HepG2 (cell line): ENCODE measurements around the gene FIZ1. TPM values are rescaled to one million over a fixed set of nuclear protein-coding genes. Genes with fewer than 3 reads are reported as not detected.

Source experiments
- ETV6 ChIP-seq: sonication (generic); formaldehyde crosslinking; conservative IDR thresholded peaks from 2 replicates; pipeline ENCODE4 v1.4.0; 2020; ENCODE audit warnings: missing genetic modification reagents
- FOSL1 ChIP-seq: sonication (generic); formaldehyde crosslinking; IDR thresholded peaks from 2 replicates; pipeline ENCODE4 v1.9.0; 2021; ENCODE audit warnings: missing genetic modification reagents, borderline replicate concordance
- FOXJ3 ChIP-seq: sonication (generic); formaldehyde crosslinking; IDR thresholded peaks from 2 replicates; pipeline ENCODE4 v1.4.0; 2020; ENCODE audit warnings: missing genetic modification reagents, mild to moderate bottlenecking, borderline replicate concordance
- FOXK1 ChIP-seq: sonication (generic); formaldehyde crosslinking; IDR thresholded peaks from 2 replicates; pipeline ENCODE4 v1.4.0; 2020; ENCODE audit warnings: low read depth, missing genetic modification reagents, borderline replicate concordance
- FOXK2 ChIP-seq: fragments of 450-650 bp; IDR thresholded peaks from 2 replicates; pipeline ENCODE4 v1.6.1; 2016
- HNRNPLL ChIP-seq: fragments of 200-400 bp; formaldehyde crosslinking; IDR thresholded peaks from 2 replicates; pipeline ENCODE4 v1.6.1; 2017; ENCODE audit warnings: mild to moderate bottlenecking, low read depth, low read length; ENCODE audit not compliant: poor library complexity, severe bottlenecking
- KDM2A ChIP-seq: sonication (generic); formaldehyde crosslinking; IDR thresholded peaks from 2 replicates; pipeline ENCODE4 v1.4.0; 2020; ENCODE audit warnings: low read depth, missing genetic modification reagents, borderline replicate concordance
- PHF21A ChIP-seq: sonication (generic); formaldehyde crosslinking; IDR thresholded peaks from 2 replicates; pipeline ENCODE4 v1.5.0; 2020; ENCODE audit warnings: mild to moderate bottlenecking, missing genetic modification reagents
- RBFOX2 ChIP-seq: fragments of 200-400 bp; formaldehyde crosslinking; IDR thresholded peaks from 2 replicates; pipeline ENCODE4 v1.6.1; 2017; ENCODE audit warnings: low read depth, mild to moderate bottlenecking, low read length
- SOX5 ChIP-seq: IDR thresholded peaks from 2 replicates; pipeline ENCODE4 v1.6.1; 2016; ENCODE audit warnings: borderline replicate concordance
- SOX6 ChIP-seq, 2 experiments: fragments of 450-650 bp in 1 of 2; sonication (generic) in 1 of 2; formaldehyde crosslinking in 1 of 2; IDR thresholded peaks; 2 replicates each; pipeline versions ENCODE4 v1.4.0 to v1.6.1; 2017 to 2020; ENCODE audit warnings: antibody characterized with exemption in 1 of 2, mild to moderate bottlenecking in 1 of 2, missing genetic modification reagents in 1 of 2
- TFE3 ChIP-seq: IDR thresholded peaks from 2 replicates; pipeline ENCODE4 v1.6.1; 2016
- TOE1 ChIP-seq: sonication (generic); formaldehyde crosslinking; IDR thresholded peaks from 2 replicates; pipeline ENCODE4 v1.4.0; 2020; ENCODE audit warnings: mild to moderate bottlenecking, missing genetic modification reagents
- TRIM22 ChIP-seq: fragments of 450-650 bp; IDR thresholded peaks from 2 replicates; pipeline ENCODE4 v1.6.1; 2017
- ZBTB38 ChIP-seq: sonication (generic); formaldehyde crosslinking; IDR thresholded peaks from 2 replicates; pipeline ENCODE4 v1.5.1; 2020; ENCODE audit warnings: mild to moderate bottlenecking, missing genetic modification reagents
- ZC3H13 ChIP-seq: sonication (generic); formaldehyde crosslinking; IDR thresholded peaks from 2 replicates; pipeline ENCODE4 v1.8.1; 2023; ENCODE audit warnings: mild to moderate bottlenecking, missing genetic modification reagents, moderate library complexity
- ZNF235 ChIP-seq: sonication (generic); formaldehyde crosslinking; IDR thresholded peaks from 2 replicates; pipeline ENCODE4 v1.8.1; 2023; ENCODE audit warnings: mild to moderate bottlenecking, missing genetic modification reagents, borderline replicate concordance
- ZNF430 ChIP-seq: sonication (generic); formaldehyde crosslinking; IDR thresholded peaks from 2 replicates; pipeline ENCODE4 v1.9.0; 2021; ENCODE audit warnings: mild to moderate bottlenecking, missing genetic modification reagents
- ZNF501 ChIP-seq: sonication (generic); formaldehyde crosslinking; IDR thresholded peaks from 2 replicates; pipeline ENCODE4 v1.5.1; 2020; ENCODE audit warnings: mild to moderate bottlenecking, moderate library complexity, missing genetic modification reagents
- ZNF614 ChIP-seq: IDR thresholded peaks from 2 replicates; pipeline ENCODE4 v1.6.1; 2018; ENCODE audit warnings: missing biosample characterization, missing genetic modification reagents, inconsistent platforms, borderline replicate concordance
- ZNF737 ChIP-seq: sonication (generic); formaldehyde crosslinking; IDR thresholded peaks from 2 replicates; pipeline ENCODE4 v1.5.0; 2020; ENCODE audit warnings: missing genetic modification reagents, mild to moderate bottlenecking, borderline replicate concordance
- polyA plus RNA-seq, 8 experiments: library from polyadenylated mRNA; depleted of rRNA in 3 of 8; stranded (reverse) in 7 of 8; unstranded in 1 of 8; fragments of >200 nt; fragmentation: Illumina TruSeq in 4 of 8; extraction: Trizol in 4 of 8; gene quantifications; 2 replicates each; pipeline versions ENCODE4 v1.2.1 to v1.2.3, GENCODE V29; 2011 to 2016; ENCODE audit warnings: low read depth in 4 of 8, missing spikeins in 1 of 8, mixed read lengths in 1 of 8; ENCODE audit not compliant: insufficient read depth in 1 of 8
- total RNA-seq, 5 experiments: library from RNA; depleted of rRNA; stranded (reverse); fragments of >200 nt; fragmentation: Illumina TruSeq; extraction: Trizol; gene quantifications; 2 replicates each; pipeline ENCODE4 v1.2.3, GENCODE V29; 2016; ENCODE audit warnings: low read depth in 1 of 5
- TF ChIP-seq, protein P1 (sequence below): IDR thresholded peaks from 2 replicates; pipeline ENCODE4 v1.6.1; 2012; ENCODE audit warnings: inconsistent platforms
- TF ChIP-seq, protein P2 (sequence below): sonication (generic); formaldehyde crosslinking; conservative IDR thresholded peaks from 2 replicates; pipeline ENCODE4 v1.4.0; 2020; ENCODE audit warnings: mild to moderate bottlenecking, missing genetic modification reagents, moderate library complexity

FIZ1 gene
- total and polyA plus RNA-seq, 2 of the 13 experiments (the other 11 are each of a cell fraction or from before 2014, with no cell fraction given): 3.6 to 5.9 TPM

- peak; percentile 39 for TF ChIP-seq HNRNPLL
- TF ChIP-seq ZC3H13: no peak
- TF ChIP-seq ZBTB38 (CRISPR knock-in tag): 0 out of 2 replicates have a peak, but pooled peaks have one; percentile 48
- peak; percentile 65 for TF ChIP-seq RBFOX2
- TF ChIP-seq ZNF614: peak; percentile 17; the same call in 1 of the 2 replicates
- no peak for TF ChIP-seq TOE1 (CRISPR knock-in tag)
- peak; percentile 47; the same call in 1 of the 2 replicates for TF ChIP-seq SOX5 (CRISPR knock-in tag)
- TF ChIP-seq FOXK1 (CRISPR knock-in tag): no peak
- 0 out of 2 replicates have a peak, but pooled peaks have one; percentile 39 for TF ChIP-seq ZNF430 (CRISPR knock-in tag)
- TF ChIP-seq ETV6 (CRISPR knock-in tag): 0 out of 2 replicates have a peak, but pooled peaks have one; percentile 25
- TF ChIP-seq TFE3 (CRISPR knock-in tag): no peak
- TF ChIP-seq TRIM22: no peak
- peak; percentile 21; the same call in 1 of the 2 replicates for TF ChIP-seq ZNF501 (CRISPR knock-in tag)
- TF ChIP-seq, protein P1, sequence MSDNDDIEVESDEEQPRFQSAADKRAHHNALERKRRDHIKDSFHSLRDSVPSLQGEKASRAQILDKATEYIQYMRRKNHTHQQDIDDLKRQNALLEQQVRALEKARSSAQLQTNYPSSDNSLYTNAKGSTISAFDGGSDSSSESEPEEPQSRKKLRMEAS: peak; percentile 46; the same call in 1 of the 2 replicates
- no peak for TF ChIP-seq PHF21A
- no peak for TF ChIP-seq SOX6 (IDR thresholded peaks at IDR 0.05)
- TF ChIP-seq SOX6 (CRISPR knock-in tag; IDR thresholded peaks at IDR 0.05): peak; percentile 14; the same call in 1 of the 2 replicates
- TF ChIP-seq KDM2A: peak; percentile 64; the same call in 1 of the 2 replicates
- TF ChIP-seq FOXK2: peak; percentile 53
- TF ChIP-seq FOXJ3 (CRISPR knock-in tag): no peak
- TF ChIP-seq ZNF235 (CRISPR knock-in tag): no peak
- no peak for TF ChIP-seq ZNF737 (CRISPR knock-in tag)
- TF ChIP-seq, protein P2, sequence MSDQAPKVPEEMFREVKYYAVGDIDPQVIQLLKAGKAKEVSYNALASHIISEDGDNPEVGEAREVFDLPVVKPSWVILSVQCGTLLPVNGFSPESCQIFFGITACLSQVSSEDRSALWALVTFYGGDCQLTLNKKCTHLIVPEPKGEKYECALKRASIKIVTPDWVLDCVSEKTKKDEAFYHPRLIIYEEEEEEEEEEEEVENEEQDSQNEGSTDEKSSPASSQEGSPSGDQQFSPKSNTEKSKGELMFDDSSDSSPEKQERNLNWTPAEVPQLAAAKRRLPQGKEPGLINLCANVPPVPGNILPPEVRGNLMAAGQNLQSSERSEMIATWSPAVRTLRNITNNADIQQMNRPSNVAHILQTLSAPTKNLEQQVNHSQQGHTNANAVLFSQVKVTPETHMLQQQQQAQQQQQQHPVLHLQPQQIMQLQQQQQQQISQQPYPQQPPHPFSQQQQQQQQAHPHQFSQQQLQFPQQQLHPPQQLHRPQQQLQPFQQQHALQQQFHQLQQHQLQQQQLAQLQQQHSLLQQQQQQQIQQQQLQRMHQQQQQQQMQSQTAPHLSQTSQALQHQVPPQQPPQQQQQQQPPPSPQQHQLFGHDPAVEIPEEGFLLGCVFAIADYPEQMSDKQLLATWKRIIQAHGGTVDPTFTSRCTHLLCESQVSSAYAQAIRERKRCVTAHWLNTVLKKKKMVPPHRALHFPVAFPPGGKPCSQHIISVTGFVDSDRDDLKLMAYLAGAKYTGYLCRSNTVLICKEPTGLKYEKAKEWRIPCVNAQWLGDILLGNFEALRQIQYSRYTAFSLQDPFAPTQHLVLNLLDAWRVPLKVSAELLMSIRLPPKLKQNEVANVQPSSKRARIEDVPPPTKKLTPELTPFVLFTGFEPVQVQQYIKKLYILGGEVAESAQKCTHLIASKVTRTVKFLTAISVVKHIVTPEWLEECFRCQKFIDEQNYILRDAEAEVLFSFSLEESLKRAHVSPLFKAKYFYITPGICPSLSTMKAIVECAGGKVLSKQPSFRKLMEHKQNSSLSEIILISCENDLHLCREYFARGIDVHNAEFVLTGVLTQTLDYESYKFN (CRISPR knock-in tag): 0 out of 2 replicates have a peak, but pooled peaks have one; percentile 36
- 0 out of 2 replicates have a peak, but pooled peaks have one; percentile 80 for TF ChIP-seq FOSL1 (CRISPR knock-in tag)
These were observed 49.6 kb downstream of the FIZ1 start (continued) for GRCh38 chr19:55549500-55550320.
